ENCODE results near the gene GAD1.

The GAD1 gene

DNA sequence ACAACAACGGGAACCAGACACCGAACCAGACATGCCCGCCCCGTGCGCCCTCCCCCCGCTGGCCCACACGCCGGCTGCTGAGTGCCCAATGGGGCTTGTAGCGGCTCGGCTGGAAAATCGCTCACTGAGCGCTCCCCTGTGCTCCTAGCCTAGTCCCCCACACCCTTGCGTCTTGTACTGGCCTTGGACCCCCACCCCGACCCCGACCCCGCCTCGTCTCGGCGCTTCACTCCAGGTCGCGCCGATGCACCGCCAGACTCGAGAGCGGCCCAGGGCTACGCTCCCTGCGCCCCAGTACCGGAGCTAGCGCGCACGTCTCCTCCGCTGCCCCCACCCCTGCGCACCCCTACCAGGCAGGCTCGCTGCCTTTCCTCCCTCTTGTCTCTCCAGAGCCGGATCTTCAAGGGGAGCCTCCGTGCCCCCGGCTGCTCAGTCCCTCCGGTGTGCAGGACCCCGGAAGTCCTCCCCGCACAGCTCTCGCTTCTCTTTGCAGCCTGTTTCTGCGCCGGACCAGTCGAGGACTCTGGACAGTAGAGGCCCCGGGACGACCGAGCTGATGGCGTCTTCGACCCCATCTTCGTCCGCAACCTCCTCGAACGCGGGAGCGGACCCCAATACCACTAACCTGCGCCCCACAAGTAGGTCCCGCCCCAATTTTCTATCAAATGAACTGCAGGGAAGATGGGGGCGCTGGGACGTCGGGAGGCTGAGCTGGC lies 1.5 kb downstream of the GAD1 start:
- DNase-seq: peak; percentile 58

DNA sequence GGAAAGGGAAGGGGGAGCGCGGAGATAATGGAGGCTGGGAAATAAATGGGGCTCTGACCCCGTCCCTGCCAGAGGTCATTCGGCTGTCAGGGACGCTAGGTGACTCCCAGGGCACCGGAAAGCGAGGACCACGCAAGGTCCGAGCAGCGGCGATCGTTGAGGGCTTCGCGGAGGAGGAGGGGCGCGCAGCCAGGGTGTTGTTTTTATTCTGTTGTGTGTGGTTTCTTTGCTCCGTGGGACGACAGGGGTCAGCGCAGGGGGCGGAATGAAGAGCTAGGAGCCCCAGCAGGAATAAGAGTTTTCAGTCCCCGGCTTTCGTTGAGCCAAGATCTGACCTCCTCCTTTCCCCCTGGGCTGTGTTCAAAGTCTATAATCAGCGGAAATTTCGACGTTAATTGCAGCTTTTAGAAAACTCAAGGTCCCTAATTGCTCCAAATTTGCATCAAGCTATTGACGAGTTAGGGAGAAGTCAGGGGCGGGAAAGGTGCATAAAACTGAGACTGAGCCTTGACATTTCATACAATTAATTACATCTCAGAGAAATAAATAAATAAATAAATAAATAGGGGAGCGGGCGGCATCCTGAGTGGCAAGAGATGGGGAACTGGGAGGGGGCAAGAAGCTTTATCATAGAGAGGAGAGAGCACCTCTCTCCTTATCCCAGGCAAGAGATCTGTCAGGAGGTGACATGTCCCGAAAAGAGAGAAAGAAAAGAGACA lies 2.2 kb downstream of the GAD1 start:
- peak; percentile 81 for DNase-seq

DNA sequence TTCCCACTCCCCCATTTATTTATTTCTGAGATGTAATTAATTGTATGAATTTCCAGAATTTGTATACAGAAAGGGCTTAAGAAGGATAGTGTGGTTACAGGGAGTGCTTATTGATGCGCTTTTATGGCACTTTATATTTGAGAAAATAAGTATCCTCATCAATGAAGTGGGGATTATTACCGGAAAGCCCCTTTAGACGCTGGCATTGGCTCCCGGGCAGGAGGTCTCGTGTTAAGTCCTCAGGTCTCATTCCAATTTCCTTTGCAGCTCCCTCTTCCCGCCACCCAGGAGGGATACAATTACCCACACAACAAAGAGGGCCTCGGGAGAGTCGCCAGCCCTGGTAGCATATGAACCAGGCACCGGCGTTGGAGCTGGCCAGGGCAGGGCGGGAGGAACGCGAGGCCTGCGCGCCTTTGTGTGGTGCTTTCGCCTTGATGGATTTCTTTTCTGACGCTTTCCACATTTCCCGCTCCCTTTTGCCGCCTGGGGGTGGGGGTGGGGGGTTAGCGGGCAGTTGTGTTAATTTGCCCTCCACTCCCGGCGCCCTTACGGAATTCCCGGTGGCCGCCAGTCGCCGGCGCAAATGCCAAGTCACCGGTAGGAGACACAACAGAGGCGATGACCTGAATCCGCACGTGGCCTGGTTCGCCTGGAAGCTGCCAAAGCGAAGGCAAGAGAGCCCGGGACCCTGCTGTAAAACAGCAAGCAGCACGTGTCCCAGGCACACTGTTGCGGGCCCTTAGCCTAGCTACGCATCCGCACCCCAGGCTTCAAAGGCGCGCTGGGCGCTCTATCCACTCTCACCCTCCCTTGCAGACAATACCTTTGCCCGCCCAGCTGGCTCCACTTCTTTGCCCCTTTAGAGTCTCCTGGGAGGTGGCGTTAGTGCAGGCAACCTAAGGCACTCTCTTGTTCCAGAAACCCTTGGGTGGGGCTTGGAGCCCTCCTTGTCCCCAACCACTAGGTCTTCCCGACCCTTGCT lies 3.3 kb downstream of the GAD1 start:
- DNase-seq: no peak

DNA sequence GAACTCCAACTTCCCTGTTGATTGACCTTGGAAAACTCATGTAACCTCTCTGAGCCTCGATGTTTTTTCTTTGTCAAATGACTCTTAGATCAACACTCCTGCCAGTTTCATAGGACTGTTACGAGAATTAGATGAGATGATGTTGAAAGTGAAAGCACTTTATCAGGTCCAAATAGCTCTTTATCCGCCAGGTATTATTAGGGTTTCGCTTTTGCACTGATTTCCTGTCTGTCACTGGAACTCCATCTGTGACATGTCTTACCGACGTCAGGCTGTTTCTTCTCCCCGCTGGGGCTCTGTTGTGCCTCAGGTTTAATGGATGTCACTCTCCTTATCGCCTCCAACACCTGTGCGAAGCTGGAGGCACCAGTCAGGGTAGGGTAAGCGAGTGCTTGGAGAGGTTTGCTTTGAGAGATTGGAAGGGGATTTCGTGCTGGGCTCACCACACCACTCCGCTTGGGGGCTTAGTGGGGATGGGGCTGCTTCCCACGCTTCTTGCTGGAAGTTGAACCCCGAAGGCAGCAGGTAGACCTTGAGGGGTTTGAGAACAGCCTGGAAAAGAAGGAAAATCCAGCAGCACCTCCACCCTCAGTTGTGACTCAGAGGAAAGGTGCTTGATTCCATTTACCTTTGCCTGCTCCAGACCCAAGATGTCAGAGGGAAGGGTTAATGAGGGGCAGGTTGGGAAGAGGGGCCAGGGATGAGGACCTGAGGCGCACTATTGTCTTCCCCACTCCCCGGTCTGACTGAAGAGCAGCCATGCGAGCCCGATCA lies 4.3 kb downstream of the GAD1 start:
- DNase-seq: no peak

DNA sequence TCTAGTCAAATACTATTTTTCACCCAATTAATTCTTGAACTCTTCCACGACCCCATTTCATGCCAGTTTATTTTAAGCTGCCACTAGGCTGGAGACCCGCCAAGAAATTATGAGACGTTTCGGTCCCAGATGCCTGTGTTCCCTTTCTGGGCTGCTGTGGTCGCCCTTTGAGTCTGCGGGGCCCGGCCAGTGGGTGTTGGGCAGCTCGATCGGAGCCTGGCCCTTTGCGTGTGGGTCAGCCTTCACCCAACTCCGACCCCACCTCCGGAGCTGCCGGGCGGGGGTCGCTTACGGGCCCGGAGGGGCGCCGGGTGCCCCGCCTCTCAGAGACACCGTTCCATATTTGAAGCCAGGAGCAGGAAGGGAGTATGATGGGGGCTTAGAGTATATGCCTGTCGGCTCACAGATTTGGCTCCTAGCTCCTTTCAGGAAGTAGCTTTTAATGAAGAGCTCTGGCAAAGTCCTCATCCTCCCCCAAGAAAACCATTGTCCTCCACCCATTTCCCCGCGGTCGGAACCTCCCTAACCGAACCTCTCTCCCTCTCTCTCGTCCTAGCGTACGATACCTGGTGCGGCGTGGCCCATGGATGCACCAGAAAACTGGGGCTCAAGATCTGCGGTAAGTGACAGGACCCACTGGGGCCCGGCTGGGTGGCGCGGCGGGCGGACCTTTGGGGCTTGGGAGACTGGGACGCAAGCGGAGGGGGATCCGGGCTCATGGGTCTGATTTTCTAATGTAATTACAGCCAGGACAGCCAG lies 5.0 kb downstream of the GAD1 start:
- DNase-seq: no peak

DNA sequence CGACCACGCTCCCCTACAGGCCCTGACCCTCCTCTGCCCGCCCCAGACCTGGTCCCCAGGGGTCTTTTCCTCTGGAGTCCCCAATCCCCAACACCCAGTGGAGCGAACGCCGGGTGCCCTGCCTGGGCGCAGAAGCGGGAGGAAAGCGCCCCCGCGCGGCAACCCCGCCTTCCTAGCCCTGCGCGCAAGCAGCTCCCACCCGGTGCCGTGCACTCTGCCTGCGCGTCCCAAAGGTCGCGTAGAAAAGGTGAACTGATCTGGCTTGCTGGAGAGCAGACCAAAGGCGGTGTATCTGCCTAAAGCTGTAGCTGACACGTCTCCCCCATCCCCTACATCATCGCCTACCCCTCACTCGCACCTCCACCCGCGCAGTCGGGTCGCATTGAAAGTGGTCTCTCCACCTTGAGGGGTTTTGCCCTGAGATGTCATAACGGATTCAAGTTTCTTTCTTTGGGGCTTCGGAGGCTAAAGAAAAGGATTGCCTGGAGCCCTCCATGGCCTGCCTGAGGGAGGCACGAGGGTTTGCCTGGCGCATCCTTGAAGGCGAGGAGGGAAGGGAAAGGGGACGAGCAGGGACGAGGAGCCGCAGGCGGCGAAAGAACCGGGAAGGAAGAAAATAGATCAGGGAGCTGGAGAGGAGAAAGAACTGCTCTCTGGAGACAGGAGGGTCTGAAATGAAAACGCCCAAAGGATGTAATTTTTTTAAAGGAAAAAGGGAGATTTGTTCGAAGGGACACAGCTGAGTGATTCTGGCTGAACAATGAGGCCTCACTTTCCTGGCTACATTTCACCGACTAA lies 5.8 kb downstream of the GAD1 start:
- no peak for DNase-seq

DNA sequence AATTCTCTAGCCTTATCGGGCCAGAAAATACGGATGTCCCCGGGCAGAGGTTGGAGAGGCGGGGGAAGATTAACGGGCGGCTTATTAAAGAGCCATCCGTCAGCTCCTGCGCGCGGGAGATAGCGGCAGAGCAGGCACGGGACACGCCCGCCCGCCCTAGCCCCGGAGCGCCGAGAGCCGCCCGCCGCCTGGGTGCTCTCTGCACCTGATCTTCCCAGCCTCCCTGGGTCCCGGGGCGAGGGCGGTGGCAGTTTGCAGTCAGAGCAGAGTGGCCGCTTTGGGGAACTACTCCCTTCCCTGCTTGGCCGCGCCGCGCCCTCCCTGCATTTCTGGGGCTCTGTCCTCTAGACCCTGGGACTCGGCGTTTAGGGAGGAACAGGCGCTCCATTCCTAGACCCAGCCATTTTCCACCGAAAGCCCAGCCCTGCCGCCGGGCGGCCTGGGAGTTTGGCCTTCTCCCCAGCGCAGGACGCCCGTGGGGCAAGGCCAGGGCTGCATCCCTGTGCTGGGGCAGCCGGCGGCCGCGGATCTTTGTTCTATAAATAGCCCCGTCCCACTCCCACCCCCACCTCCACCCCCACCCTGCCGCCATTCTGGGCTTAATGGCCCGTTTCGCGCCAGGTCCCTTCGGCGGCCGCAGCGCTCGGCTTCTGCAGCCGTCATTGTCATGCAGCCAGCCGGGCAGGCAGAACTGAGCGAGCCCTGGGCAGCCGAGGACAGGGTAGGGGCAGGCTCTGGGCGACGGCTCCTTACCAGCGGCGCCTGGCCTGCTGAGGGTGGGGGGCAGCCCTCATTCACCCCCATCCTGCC lies 6.6 kb downstream of the GAD1 start:
- no peak for DNase-seq

DNA sequence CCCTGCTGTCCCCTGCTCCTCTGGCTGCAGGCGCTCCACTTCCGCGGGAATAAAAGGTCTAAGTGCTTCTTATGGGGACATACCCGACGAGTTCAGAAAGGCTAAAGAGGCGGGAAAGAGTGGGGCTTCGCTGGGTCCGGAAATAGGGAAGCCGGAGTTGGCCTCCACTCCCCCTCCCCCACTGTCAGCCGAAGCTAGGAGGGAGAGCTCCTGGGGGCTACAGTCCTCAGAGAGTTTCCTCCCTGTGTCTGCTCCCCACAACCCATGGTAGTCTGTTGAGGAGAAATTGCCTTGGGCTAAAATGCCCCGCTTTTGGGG lies 7.2 kb downstream of the GAD1 start:
- no peak for DNase-seq

DNA sequence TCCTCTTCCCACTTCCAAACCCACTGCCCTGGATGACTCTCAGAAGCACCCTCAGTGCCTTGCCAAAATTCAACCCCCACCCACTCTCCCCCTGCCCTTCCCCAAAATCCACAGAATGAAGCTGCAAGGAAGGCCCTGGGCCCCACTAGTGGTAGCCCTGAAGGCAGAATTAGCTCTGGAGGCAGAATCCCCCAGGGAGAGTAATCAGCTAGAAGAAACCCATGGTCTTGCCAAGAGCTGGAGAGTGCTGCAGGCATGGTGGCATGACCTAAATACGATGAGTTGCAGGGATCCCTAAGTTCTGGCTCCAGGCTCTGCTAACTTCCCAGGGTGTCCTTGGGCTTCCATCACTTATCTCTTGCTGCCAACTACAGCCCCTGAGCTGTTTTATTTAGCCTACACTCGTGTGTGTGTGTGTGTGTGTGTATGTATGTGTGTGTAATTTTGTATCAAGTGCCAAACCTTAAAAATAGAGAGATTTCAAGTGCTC lies 7.9 kb downstream of the GAD1 start:
- DNase-seq: peak; percentile 9

DNA sequence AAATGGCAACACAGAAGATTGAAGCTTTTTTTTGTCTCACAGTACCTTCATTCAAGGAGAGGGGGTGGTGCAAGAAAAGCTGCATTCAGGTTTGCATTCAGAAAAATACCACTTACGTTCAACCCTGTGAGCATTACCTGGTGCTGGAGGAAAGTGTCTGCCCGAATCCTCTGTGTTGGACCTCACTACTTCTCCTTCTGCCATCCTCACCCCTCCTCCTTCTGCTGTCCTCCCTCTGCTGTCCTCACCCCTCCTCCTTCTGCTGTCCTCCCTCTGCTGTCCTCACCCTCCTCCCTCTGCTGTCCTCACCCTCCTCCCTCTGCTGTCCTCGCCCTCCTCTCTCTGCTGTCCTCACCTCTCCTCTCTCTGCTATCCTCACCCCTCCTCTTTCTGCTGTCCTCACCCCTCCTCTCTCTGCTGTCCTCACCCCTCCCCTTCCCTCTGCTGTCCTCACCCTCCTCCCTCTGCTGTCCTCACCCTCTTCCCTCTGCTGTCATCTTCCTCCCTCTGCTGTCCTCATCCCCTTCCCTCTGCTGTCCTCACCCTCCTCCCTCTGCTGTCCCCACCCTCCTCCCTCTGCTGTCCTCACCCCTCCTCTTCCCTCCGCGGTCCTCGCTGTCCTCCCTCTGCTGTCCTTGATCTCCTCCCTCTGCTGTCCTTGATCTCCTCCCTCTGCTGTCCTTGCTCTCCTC lies 11.3 kb downstream of the GAD1 start:
- DNase-seq: no peak

DNA sequence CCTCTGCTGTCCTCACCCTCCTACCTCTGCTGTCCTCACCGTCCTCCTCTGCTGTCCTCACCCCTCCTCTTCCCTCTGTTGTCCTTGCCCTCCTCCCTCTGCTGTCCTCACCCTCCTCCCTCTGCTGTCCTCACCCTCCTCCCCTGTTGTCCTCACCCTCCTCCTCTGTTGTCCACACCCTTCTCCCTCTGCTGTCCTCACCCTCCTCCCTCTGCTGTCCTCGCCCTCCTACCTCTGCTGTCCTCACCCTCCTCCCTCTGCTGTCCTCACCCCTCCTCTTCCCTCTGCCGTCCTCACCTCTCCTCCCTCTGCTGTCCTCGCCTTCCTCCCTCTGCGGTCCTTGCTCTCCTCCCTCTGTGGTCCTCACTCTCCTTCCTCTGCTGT lies 11.8 kb downstream of the GAD1 start:
- DNase-seq: no peak

DNA sequence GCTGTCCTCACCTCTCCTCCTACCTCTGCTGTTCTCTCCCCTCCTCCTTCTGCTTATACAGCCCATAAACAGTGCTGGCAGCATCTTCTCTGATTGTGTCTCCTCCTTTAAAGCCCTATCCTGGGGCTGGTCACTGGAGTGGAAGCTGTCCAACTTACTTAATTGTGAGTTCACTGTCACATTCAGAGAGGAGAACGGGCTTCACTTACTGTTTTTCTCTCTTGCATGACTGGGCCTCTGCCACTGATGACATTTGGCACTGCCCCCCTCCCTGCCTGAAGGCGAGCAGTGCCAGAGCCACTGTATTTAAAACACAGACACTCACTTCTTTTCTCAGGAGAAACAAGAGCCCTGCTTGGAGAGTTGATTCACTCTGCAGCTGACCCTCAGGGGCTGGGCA lies 12.3 kb downstream of the GAD1 start:
- no peak for DNase-seq

DNA sequence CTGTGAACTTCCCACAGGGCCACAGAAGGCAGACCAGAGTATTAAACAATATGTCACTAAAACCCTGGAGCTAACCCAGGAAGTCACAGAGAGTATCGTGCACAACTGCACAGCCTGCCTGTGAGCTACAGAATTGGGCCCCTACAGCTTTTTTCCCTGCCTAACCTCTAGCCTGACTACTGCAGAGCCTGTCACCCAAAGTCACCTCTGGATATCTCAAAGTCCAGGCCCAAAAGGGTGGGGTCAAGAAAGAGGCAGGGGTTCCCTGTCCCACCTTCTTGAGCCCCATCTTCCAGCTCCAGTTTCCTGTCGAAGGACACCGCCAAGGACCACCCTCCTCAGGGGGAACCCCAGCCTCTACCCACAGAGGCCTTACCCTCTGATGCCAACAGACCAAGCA lies 13.5 kb downstream of the GAD1 start:
- no peak for DNase-seq

DNA sequence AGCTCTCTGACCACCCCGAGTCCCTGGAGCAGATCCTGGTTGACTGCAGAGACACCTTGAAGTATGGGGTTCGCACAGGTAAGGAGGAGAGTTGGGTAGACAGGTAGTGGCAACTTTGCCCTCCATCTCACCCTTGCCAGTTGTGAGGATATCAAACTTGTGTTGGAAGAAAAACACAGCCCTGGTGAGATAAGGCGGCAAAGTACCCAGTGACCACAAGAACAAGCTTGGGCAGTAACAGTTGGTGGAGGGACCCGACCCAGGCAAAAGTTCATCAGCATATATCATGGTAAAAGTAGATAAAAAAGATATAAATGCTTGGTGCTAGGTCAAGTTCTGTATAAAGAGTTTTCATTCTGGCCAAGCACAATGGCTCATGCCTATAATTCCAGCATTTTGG lies 14.4 kb downstream of the GAD1 start:
- DNase-seq: no peak

DNA sequence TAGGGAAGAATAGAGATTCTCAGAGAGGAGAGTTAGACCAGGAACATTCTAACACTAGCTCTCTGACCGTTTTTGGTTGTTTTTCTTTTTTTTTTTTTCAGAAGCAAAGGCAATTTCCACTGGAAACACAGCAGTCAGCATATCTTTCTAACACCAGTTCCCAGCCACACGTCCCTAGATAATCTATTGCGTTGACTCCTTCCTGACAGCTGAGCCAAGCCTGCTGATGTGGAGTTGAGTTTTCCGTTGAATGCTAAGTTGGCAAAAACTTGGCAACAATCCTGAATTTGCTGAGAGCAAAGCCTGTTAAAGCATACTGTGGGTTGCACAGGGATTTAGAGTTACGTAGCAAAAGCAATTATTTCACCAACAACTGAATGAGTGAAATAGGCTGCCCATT lies 19.3 kb downstream of the GAD1 start:
- DNase-seq: no peak

DNA sequence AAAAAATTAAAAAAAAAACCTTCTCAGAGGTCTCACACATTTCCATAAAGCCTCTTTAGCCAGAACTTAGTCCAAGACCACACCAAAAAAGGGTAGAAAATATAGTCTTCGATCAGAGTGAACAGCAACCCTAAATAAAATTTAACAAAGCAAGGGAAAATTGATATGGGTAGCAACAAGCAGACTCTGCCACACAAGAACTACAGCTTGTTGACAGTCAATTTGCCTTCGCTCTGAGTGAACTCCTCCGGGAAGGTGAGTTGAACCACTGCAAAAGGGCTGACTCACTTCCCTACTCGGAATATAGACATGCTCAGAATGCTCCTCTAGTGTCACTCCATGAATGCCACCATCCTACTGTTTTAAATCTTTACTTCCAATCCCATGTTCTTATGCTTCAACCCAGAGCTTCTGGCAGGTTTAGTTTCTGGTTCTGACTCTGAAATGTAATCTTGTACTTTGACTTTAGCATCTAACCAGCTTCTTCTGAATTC lies 24.1 kb downstream of the GAD1 start:
- no peak for DNase-seq

DNA sequence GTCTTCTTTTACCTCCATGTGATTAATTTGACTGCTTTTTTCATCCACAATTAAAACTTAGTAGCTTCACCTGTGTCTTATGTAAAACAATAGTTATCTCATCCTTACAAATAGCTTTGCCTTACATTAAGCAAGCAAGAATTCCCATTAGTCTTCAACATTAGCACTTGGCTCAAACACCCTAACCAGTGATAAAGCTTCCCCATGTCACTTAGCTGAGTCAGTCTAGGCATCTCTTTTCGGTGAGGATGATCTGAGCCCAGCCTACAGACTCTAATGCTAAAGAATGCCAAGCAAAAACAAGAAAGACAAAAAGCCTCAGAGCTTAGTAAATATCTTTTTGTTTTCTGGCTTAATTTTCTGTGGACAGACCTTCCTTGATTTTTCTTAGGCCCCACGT lies 26.1 kb downstream of the GAD1 start:
- DNase-seq: no peak

DNA sequence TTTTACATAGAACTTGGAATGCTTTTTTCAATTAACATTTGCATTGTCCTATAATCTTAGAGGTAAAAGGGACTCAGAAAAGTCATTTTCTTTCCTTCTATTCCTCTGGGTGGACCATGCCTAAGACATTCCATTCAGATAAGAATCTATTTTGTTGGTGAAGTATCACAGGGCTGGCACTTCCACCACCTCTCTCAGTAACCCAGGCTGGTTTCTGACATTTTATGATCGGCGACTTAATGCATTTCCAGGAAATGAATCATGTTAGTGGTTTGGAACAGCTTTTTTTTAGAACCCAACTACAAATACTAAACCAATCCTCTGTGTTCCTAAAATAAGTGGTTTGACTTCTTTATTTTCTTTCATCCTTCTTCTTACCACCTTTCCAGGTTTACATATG lies 27.0 kb downstream of the GAD1 start:
- DNase-seq: no peak

DNA sequence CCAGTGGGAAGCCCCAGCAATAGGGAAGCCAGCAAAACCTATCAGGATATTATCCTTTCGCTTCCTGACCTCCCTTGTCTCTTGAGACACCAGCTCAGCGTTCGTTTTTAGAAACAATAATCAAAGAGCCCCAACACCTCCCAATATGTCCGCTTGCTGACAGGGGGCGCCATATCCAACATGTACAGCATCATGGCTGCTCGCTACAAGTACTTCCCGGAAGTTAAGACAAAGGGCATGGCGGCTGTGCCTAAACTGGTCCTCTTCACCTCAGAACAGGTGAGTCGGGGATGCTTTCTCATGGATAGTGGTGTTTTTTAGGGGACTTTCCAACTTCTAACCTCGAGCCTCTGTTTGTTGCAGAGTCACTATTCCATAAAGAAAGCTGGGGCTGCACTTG lies 28.7 kb downstream of the GAD1 start:
- DNase-seq: peak; percentile 35
